K562 (cell line): ENCODE results near the gene PGBD4. TPM values are rescaled to one million over a fixed set of nuclear protein-coding genes. Genes with fewer than 3 reads are reported as not detected.

Source experiments
- BMI1 ChIP-seq: fragments of 150-350 bp; IDR thresholded peaks from 2 replicates; pipeline ENCODE4 v1.6.1; 2014; ENCODE audit warnings: low read length
- ELK3 ChIP-seq: fragments of 450-650 bp; formaldehyde crosslinking; IDR thresholded peaks from 2 replicates; pipeline ENCODE4 v1.4.0; 2020; ENCODE audit warnings: mild to moderate bottlenecking
- FOXO4 ChIP-seq: fragments of 450-650 bp; formaldehyde crosslinking; IDR thresholded peaks from 2 replicates; pipeline ENCODE4 v1.4.0; 2020; ENCODE audit warnings: mild to moderate bottlenecking, moderate library complexity
- HINFP ChIP-seq: fragments of 450-650 bp; conservative IDR thresholded peaks from 2 replicates; pipeline ENCODE4 v1.6.1; 2016; ENCODE audit warnings: missing genetic modification characterization, low read depth, mild to moderate bottlenecking, control low read depth, missing compliant biosample characterization
- MED1 ChIP-seq: sonication (generic); formaldehyde crosslinking; IDR thresholded peaks from 2 replicates; pipeline ENCODE4 v1.8.1; 2023; ENCODE audit warnings: missing genetic modification reagents, borderline replicate concordance
- MLX ChIP-seq, 2 experiments: fragments of 450-650 bp in 1 of 2; sonication (generic) in 1 of 2; formaldehyde crosslinking; conservative IDR thresholded peaks; 2 replicates each; pipeline versions ENCODE4 v1.4.0 to v1.8.1; 2020 to 2022; ENCODE audit warnings: mild to moderate bottlenecking in 1 of 2, missing genetic modification reagents in 1 of 2
- RFX7 ChIP-seq: fragments of 250-450 bp; sonication (Bioruptor Pico); IDR thresholded peaks from 2 replicates; pipeline ENCODE4 v1.5.1; 2021; ENCODE audit warnings: mild to moderate bottlenecking
- TAF15 ChIP-seq: fragments of 200-400 bp; formaldehyde crosslinking; IDR thresholded peaks from 2 replicates; pipeline ENCODE4 v1.6.1; 2017; ENCODE audit warnings: mild to moderate bottlenecking, low read depth, low read length, moderate library complexity
- ZNF589 ChIP-seq: fragments of 200-800 bp; sonication (Bioruptor generic); IDR thresholded peaks from 2 replicates; pipeline ENCODE4 v1.6.1; 2016; ENCODE audit warnings: low read depth, missing genetic modification characterization, missing compliant biosample characterization
- polyA plus RNA-seq, 8 experiments: library from polyadenylated mRNA; depleted of rRNA in 4 of 8; stranded (reverse) in 5 of 8; unstranded in 3 of 8; fragments of >200 nt; fragmentation: Nextera tagmentation in 2 of 8; fragmentation: Illumina TruSeq in 1 of 8; extraction: Ambion mirVana in 2 of 8; extraction: Trizol in 1 of 8; gene quantifications; 2 replicates each; pipeline versions ENCODE4 v1.2.1 to v1.2.3, GENCODE V29; 2011 to 2014; ENCODE audit warnings: inconsistent platforms in 1 of 8, missing spikeins in 1 of 8
- total RNA-seq, 7 experiments: library from RNA; depleted of rRNA in 6 of 7; stranded (reverse); fragments of >200 nt in 6 of 7; fragmentation: Illumina TruSeq in 2 of 7; extraction: Trizol in 2 of 7; gene quantifications; 2 replicates each; pipeline versions ENCODE4 v1.2.1 to v1.2.3, GENCODE V29; 2011 to 2021; ENCODE audit warnings: low replicate concordance in 1 of 7
- TF ChIP-seq, protein P1 (sequence below): fragments of 200-600 bp; sonication (generic); IDR thresholded peaks from one replicate; pipeline ENCODE4 v1.6.1; 2012; ENCODE audit warnings: mild to moderate bottlenecking, low read depth, low read length, inconsistent platforms

Gene PGBD4
- total and polyA plus RNA-seq, 9 of the 15 experiments (the other 6 are each of a cell fraction or from before 2014, with no cell fraction given): 2.1 to 4.9 (median 2.7) TPM

DNA sequence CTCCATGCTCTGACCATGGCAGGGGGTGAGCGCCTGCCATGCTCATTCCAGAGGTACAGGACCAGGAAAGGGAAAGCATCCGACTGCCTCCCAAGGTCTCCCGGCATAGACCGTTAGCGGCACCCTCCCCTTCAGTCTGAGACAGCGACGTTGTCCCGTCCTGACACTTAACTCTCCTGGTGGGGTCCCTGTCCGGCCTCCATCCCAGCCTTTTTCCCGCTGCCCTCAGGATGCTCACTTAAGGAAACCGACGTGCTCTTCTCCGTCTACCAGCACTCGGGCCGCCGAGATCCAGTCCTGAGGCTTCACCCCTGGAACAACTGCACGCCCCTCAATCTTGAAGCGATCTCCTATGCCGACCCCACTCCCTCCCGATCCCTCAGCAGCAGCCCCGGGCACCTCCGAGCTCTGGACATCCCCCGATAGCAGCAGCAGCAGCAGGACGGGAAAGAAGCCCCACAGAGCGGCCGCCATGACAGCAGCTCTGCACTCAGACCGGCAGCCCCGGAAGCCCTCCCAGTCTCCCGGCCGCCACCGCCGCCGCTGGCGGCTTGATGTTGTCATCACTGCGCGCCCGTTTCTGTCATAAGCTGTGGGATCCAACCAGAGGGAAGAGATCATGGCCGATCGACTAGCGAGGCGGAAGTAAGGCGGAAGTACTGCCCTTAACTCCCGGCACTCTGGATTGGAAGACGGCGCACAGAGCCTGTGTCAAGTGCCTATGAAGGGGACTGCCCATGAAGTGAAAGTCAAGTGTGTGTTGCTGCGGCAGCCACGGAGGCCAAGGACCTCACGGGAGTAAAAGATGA is at the start of gene PGBD4, which contains the start of gene EMC7 (continued):
- no peak for TF ChIP-seq FOXO4 (CRISPR knock-in tag)
- TF ChIP-seq BMI1: no peak
- no peak for TF ChIP-seq ELK3 (CRISPR knock-in tag)
- TF ChIP-seq, protein P1, sequence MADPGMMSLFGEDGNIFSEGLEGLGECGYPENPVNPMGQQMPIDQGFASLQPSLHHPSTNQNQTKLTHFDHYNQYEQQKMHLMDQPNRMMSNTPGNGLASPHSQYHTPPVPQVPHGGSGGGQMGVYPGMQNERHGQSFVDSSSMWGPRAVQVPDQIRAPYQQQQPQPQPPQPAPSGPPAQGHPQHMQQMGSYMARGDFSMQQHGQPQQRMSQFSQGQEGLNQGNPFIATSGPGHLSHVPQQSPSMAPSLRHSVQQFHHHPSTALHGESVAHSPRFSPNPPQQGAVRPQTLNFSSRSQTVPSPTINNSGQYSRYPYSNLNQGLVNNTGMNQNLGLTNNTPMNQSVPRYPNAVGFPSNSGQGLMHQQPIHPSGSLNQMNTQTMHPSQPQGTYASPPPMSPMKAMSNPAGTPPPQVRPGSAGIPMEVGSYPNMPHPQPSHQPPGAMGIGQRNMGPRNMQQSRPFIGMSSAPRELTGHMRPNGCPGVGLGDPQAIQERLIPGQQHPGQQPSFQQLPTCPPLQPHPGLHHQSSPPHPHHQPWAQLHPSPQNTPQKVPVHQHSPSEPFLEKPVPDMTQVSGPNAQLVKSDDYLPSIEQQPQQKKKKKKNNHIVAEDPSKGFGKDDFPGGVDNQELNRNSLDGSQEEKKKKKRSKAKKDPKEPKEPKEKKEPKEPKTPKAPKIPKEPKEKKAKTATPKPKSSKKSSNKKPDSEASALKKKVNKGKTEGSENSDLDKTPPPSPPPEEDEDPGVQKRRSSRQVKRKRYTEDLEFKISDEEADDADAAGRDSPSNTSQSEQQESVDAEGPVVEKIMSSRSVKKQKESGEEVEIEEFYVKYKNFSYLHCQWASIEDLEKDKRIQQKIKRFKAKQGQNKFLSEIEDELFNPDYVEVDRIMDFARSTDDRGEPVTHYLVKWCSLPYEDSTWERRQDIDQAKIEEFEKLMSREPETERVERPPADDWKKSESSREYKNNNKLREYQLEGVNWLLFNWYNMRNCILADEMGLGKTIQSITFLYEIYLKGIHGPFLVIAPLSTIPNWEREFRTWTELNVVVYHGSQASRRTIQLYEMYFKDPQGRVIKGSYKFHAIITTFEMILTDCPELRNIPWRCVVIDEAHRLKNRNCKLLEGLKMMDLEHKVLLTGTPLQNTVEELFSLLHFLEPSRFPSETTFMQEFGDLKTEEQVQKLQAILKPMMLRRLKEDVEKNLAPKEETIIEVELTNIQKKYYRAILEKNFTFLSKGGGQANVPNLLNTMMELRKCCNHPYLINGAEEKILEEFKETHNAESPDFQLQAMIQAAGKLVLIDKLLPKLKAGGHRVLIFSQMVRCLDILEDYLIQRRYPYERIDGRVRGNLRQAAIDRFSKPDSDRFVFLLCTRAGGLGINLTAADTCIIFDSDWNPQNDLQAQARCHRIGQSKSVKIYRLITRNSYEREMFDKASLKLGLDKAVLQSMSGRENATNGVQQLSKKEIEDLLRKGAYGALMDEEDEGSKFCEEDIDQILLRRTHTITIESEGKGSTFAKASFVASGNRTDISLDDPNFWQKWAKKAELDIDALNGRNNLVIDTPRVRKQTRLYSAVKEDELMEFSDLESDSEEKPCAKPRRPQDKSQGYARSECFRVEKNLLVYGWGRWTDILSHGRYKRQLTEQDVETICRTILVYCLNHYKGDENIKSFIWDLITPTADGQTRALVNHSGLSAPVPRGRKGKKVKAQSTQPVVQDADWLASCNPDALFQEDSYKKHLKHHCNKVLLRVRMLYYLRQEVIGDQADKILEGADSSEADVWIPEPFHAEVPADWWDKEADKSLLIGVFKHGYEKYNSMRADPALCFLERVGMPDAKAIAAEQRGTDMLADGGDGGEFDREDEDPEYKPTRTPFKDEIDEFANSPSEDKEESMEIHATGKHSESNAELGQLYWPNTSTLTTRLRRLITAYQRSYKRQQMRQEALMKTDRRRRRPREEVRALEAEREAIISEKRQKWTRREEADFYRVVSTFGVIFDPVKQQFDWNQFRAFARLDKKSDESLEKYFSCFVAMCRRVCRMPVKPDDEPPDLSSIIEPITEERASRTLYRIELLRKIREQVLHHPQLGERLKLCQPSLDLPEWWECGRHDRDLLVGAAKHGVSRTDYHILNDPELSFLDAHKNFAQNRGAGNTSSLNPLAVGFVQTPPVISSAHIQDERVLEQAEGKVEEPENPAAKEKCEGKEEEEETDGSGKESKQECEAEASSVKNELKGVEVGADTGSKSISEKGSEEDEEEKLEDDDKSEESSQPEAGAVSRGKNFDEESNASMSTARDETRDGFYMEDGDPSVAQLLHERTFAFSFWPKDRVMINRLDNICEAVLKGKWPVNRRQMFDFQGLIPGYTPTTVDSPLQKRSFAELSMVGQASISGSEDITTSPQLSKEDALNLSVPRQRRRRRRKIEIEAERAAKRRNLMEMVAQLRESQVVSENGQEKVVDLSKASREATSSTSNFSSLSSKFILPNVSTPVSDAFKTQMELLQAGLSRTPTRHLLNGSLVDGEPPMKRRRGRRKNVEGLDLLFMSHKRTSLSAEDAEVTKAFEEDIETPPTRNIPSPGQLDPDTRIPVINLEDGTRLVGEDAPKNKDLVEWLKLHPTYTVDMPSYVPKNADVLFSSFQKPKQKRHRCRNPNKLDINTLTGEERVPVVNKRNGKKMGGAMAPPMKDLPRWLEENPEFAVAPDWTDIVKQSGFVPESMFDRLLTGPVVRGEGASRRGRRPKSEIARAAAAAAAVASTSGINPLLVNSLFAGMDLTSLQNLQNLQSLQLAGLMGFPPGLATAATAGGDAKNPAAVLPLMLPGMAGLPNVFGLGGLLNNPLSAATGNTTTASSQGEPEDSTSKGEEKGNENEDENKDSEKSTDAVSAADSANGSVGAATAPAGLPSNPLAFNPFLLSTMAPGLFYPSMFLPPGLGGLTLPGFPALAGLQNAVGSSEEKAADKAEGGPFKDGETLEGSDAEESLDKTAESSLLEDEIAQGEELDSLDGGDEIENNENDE: no peak
- no peak for TF ChIP-seq TAF15
- TF ChIP-seq HINFP: no peak
- TF ChIP-seq MED1 (CRISPR knock-in tag): no peak
- no peak for TF ChIP-seq MLX (CRISPR knock-in tag; conservative IDR thresholded peaks at IDR 0.05)
- no peak for TF ChIP-seq ZNF589 (CRISPR knock-in tag)
- TF ChIP-seq RFX7: no peak
